K562 (cell line): ENCODE measurements around the gene SPDYE3. TPM values are rescaled to one million over a fixed set of nuclear protein-coding genes. Genes with fewer than 3 reads are reported as not detected.

Experiments used
- ATAC-seq: fragments of 200-7000 bp; cut with Tn5 transposase; 3 replicates; pipeline ENCODE4 v1.9.1; 2020; ENCODE audit warnings: moderate library complexity
- BruUV-seq: library from RNA; stranded (reverse); fragments of 400-500 nt; replicated peaks from 2 replicates; lab custom pipeline; 2021; lab: Mats Ljungman, UMichigan
- CTCF ChIA-PET: fragments of 300-600 bp; formaldehyde crosslinking; extraction: SDS; loops from one replicate; lab custom pipeline; 2021; ENCODE audit warnings: low intra/inter-chr PET ratio; lab: Yijun Ruan, JAX
- POLR2A ChIA-PET: fragments of 300-600, 350-650 bp; sonication (Branson Sonifier 250); formaldehyde crosslinking; extraction: SDS; loops from one replicate; lab custom pipeline; 2021; ENCODE audit warnings: antibody characterized with exemption, inconsistent platforms; lab: Yijun Ruan, JAX
- DNase-seq, 4 experiments: peaks; one replicate each; pipeline versions ENCODE4 v3.0.0 to v3.0.0-alpha.2; 2011 to 2018; ENCODE audit warnings: low spot score in 3 of 4, mixed read lengths in 3 of 4; ENCODE audit errors: extremely low read depth in 1 of 4
- FAIRE-seq: peaks from 2 replicates; lab custom pipeline; 2011; peaks lifted over from hg19 to GRCh38; lab: Jason Lieb, UNC
- H2AFZ ChIP-seq: 2 replicates; pipeline ENCODE4 v1.6.0; 2011; ENCODE audit warnings: low read depth, low read length, control low read depth, inconsistent platforms
- H3K27ac ChIP-seq: fragments of 200-600 bp; 3 replicates; pipeline ENCODE4 v1.8.0; 2011; ENCODE audit warnings: low read depth, mild to moderate bottlenecking, control low read depth, inconsistent platforms, low read length, moderate library complexity, mixed read lengths; ENCODE audit errors: extremely low read depth
- H3K27me3 ChIP-seq, 2 experiments: fragments of 300-600 bp in 1 of 2; 2 replicates in 1 of 2; 3 replicates in 1 of 2; pipeline versions ENCODE4 v1.6.0 to v1.8.0; 2011; ENCODE audit warnings: inconsistent platforms in 2 of 2, low read length in 2 of 2, mild to moderate bottlenecking in 1 of 2, mixed read lengths in 1 of 2, moderate library complexity in 1 of 2; ENCODE audit not compliant: control insufficient read depth in 2 of 2, insufficient read depth in 2 of 2
- H3K36me3 ChIP-seq: fragments of 300-600 bp; 3 replicates; pipeline ENCODE4 v1.8.0; 2011; ENCODE audit warnings: mild to moderate bottlenecking, low read length, inconsistent platforms; ENCODE audit not compliant: control insufficient read depth, insufficient read depth
- H3K4me1 ChIP-seq, 2 experiments: fragments of 200-600 bp in 1 of 2; replicated peaks in 1 of 2; 2 replicates in 1 of 2; 3 replicates in 1 of 2; pipeline versions ENCODE4 v1.5.1 to v1.8.0; 2011; ENCODE audit warnings: inconsistent platforms in 2 of 2, low read length in 2 of 2, mild to moderate bottlenecking in 1 of 2, mixed read lengths in 1 of 2, moderate library complexity in 1 of 2; ENCODE audit not compliant: control insufficient read depth in 2 of 2, insufficient read depth in 2 of 2
- H3K4me2 ChIP-seq: 2 replicates; pipeline ENCODE4 v1.6.1; 2011; ENCODE audit warnings: low read length, control low read depth, inconsistent platforms, mixed read lengths; ENCODE audit not compliant: insufficient read depth
- H3K4me3 ChIP-seq: fragments of 200-600 bp; sonication (generic), shearing (Covaris generic); 2 replicates; pipeline ENCODE4 v1.5.1; 2016; ENCODE audit warnings: control low read depth, inconsistent platforms
- H3K79me2 ChIP-seq: fragments of 200-600 bp; 3 replicates; pipeline ENCODE4 v1.8.0; 2011; ENCODE audit warnings: low read length, inconsistent platforms; ENCODE audit not compliant: control insufficient read depth, insufficient read depth
- H3K9ac ChIP-seq, 2 experiments: 2 replicates each; pipeline versions ENCODE4 v1.6.0 to v1.6.1; 2011; ENCODE audit warnings: low read depth in 2 of 2, low read length in 2 of 2, control low read depth in 1 of 2, inconsistent platforms in 1 of 2, mild to moderate bottlenecking in 1 of 2, mixed read lengths in 1 of 2; ENCODE audit not compliant: insufficient read depth in 1 of 2
- H3K9me1 ChIP-seq: one replicate; pipeline ENCODE4 v1.6.0; 2011; ENCODE audit warnings: inconsistent platforms, mild to moderate bottlenecking, low read length, moderate library complexity; ENCODE audit not compliant: control insufficient read depth, insufficient read depth
- H3K9me3 ChIP-seq: replicated peaks from 2 replicates; pipeline ENCODE4 v1.5.1; 2011; ENCODE audit warnings: low read depth, low read length, inconsistent platforms; ENCODE audit not compliant: control insufficient read depth, insufficient read depth
- H4K20me1 ChIP-seq: replicated peaks from 2 replicates; pipeline ENCODE4 v1.6.1; 2011; ENCODE audit warnings: low read length, inconsistent platforms, mixed read lengths; ENCODE audit not compliant: control insufficient read depth, insufficient read depth
- FOXJ3 ChIP-seq: sonication (generic); formaldehyde crosslinking; IDR thresholded peaks from 2 replicates; pipeline ENCODE4 v1.4.0; 2020; ENCODE audit warnings: mild to moderate bottlenecking, missing genetic modification reagents
- POLR2A ChIP-seq: fragments of 450-650 bp; conservative IDR thresholded peaks from 2 replicates; pipeline ENCODE4 v1.6.1; 2016
- POLR2AphosphoS5 ChIP-seq: IDR thresholded peaks from 2 replicates; pipeline ENCODE4 v1.6.1; 2011; ENCODE audit warnings: mild to moderate bottlenecking, low read depth, low read length, moderate library complexity; ENCODE audit not compliant: control insufficient read depth, insufficient read depth
- POLR2G ChIP-seq: fragments of 200-400 bp; formaldehyde crosslinking; IDR thresholded peaks from 2 replicates; pipeline ENCODE4 v1.6.1; 2017; ENCODE audit warnings: low read depth, mild to moderate bottlenecking, antibody characterized with exemption, low read length, moderate library complexity
- SRF ChIP-seq, 2 experiments: fragments of 250-450, 450-650 bp in 1 of 2; sonication (Bioruptor Pico) in 1 of 2; sonication (generic) in 1 of 2; formaldehyde crosslinking; IDR thresholded peaks; 2 replicates each; pipeline versions ENCODE4 v1.5.0 to v1.5.1; 2020 to 2022; ENCODE audit warnings: mild to moderate bottlenecking in 1 of 2, missing genetic modification reagents in 1 of 2
- SUPT5H ChIP-seq: fragments of 450-650 bp; IDR thresholded peaks from 2 replicates; pipeline ENCODE4 v1.6.1; 2016
- TCFL5 ChIP-seq: fragments of 250-450 bp; sonication (Bioruptor Pico); conservative IDR thresholded peaks from 2 replicates; pipeline ENCODE4 v1.6.1; 2021; ENCODE audit warnings: mild to moderate bottlenecking, moderate library complexity, matching md5 sums
- WGBS: fragments of 100-300 bp; shearing (Covaris generic); methylation state at CpG from one replicate; pipeline ENCODE4 v1.1.6; 2016; ENCODE audit warnings: low coverage, mixed read lengths; ENCODE audit not compliant: insufficient coverage; ENCODE audit errors: missing lambda C conversion rate; 5-methylcytosine and 5-hydroxymethylcytosine counted together
- in situ Hi-C: fragments of 300-500 bp; cut with MboI; formaldehyde crosslinking; loops from 4 replicates; pipeline ENCODE4 v1.15.0; 2018; ENCODE audit warnings: inconsistent platforms, mixed read lengths
- intact Hi-C: fragments of 100-400 bp; cut with micrococcal nuclease; formaldehyde crosslinking; loops from 2 replicates; pipeline ENCODE4 v1.14.2; 2022
- polyA plus RNA-seq, 8 experiments: library from polyadenylated mRNA; depleted of rRNA in 4 of 8; stranded (reverse) in 5 of 8; unstranded in 3 of 8; fragments of >200 nt; fragmentation: Nextera tagmentation in 2 of 8; fragmentation: Illumina TruSeq in 1 of 8; extraction: Ambion mirVana in 2 of 8; extraction: Trizol in 1 of 8; gene quantifications; 2 replicates each; pipeline versions ENCODE4 v1.2.1 to v1.2.3, GENCODE V29; 2011 to 2014; ENCODE audit warnings: inconsistent platforms in 1 of 8, missing spikeins in 1 of 8
- total RNA-seq, 7 experiments: library from RNA; depleted of rRNA in 6 of 7; stranded (reverse); fragments of >200 nt in 6 of 7; fragmentation: Illumina TruSeq in 2 of 7; extraction: Trizol in 2 of 7; gene quantifications; 2 replicates each; pipeline versions ENCODE4 v1.2.1 to v1.2.3, GENCODE V29; 2011 to 2021; ENCODE audit warnings: low replicate concordance in 1 of 7
- TF ChIP-seq, protein P1 (sequence below): fragments of 250-450 bp; sonication (Bioruptor Pico); IDR thresholded peaks from 2 replicates; pipeline ENCODE4 v1.9.0; 2021; ENCODE audit warnings: mild to moderate bottlenecking

Gene SPDYE3
- total and polyA plus RNA-seq, 9 of the 15 experiments (the other 6 are each of a cell fraction or from before 2014, with no cell fraction given) = 0.04 to 3.3 (median 1.2) TPM; not detected in 6

DNA sequence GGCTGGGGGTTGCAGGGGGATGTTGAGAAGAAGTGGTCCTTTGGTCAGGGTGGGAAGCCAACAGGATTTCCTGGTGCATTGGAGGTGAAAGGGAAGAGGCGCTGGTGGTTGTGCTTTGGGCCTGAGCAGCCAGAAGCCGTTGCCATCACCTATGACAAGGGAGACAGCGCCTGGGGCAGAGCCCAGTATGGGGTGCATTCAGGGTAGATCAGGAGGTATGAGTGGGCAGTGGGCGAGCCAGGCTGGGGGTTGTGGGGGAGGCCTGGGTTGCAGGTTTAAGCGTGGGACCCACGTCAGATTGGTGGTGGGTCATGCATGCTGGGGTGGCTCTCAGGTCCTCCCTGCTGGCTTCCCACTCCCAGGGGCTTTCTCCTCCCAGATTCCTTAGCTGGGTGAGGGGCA is 44.2 kb downstream of the SPDYE3 start:
- Histone ChIP-seq H3K4me3 (no peak overlapping the region), H3K79me2 (peaks cover 11% of the 10 kb centered on the region; the same call in 1 of the 3 replicates), H3K9me1 (no peaks in the 10 kb centered on the region), H3K27ac (no peak overlapping the region), H3K27me3 (no peaks in the 10 kb centered on the region), H3K9ac (no peak overlapping the region; a peak in 1 of 4 replicates), H3K4me1 (peaks cover 0 to 5% of the 10 kb centered on the region in 2 experiments; a peak in 1 of 5 replicates), H2AFZ (no peak overlapping the region), H3K36me3 (peaks cover 94% of the 10 kb centered on the region), H3K4me2 (no peak overlapping the region)
- in situ Hi-C loops = no loop called here
- POLR2A ChIA-PET = no interaction called here
- no TSS peak for BruUV-seq
- DNase-seq (no peak), ATAC-seq (peak; percentile 9)
- intact Hi-C loops = no loop called here
- peak; percentile 49; the same call in 1 of the 2 replicates for TF ChIP-seq SUPT5H
- TF ChIP-seq, protein P1, sequence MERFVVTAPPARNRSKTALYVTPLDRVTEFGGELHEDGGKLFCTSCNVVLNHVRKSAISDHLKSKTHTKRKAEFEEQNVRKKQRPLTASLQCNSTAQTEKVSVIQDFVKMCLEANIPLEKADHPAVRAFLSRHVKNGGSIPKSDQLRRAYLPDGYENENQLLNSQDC (CRISPR knock-in tag) = no peak
- TF ChIP-seq TCFL5 (CRISPR knock-in tag) = no peak
- peak; percentile 66 for TF ChIP-seq POLR2G
- TF ChIP-seq SRF (CRISPR knock-in tag; IDR thresholded peaks at IDR 0.05) = no peak
- peak; percentile 56; the same call in 1 of the 2 replicates for TF ChIP-seq POLR2A
- peak; percentile 30; the same call in 1 of the 2 replicates for TF ChIP-seq POLR2AphosphoS5
- no peak for TF ChIP-seq FOXJ3 (CRISPR knock-in tag)
- TF ChIP-seq, all 486 proteins: peak for 4
- no peak for FAIRE-seq
- 97% methylated on average over 6 of the region's 6 CpGs for WGBS
- Histone ChIP-seq H4K20me1 (peaks cover 4% of the 10 kb centered on the region; the same call in 1 of the 2 replicates), H3K9me3 (no peaks in the 10 kb centered on the region)
- CTCF ChIA-PET = no interaction called here
